Activated CD4-positive, alpha-beta T cell treated with anti-CD3 and anti-CD28 coated beads for 4 hours (primary cell): ENCODE results near the gene PLA2G4C.
A peak's percentile ranks its signal among the peaks of the same experiment; 100 is the strongest.

Source experiments
- DNase-seq, 2 donors: peaks; one replicate each; pipeline ENCODE4 v3.0.0-alpha.2; 2020

PLA2G4C gene, protein sequence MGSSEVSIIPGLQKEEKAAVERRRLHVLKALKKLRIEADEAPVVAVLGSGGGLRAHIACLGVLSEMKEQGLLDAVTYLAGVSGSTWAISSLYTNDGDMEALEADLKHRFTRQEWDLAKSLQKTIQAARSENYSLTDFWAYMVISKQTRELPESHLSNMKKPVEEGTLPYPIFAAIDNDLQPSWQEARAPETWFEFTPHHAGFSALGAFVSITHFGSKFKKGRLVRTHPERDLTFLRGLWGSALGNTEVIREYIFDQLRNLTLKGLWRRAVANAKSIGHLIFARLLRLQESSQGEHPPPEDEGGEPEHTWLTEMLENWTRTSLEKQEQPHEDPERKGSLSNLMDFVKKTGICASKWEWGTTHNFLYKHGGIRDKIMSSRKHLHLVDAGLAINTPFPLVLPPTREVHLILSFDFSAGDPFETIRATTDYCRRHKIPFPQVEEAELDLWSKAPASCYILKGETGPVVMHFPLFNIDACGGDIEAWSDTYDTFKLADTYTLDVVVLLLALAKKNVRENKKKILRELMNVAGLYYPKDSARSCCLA

DNA sequence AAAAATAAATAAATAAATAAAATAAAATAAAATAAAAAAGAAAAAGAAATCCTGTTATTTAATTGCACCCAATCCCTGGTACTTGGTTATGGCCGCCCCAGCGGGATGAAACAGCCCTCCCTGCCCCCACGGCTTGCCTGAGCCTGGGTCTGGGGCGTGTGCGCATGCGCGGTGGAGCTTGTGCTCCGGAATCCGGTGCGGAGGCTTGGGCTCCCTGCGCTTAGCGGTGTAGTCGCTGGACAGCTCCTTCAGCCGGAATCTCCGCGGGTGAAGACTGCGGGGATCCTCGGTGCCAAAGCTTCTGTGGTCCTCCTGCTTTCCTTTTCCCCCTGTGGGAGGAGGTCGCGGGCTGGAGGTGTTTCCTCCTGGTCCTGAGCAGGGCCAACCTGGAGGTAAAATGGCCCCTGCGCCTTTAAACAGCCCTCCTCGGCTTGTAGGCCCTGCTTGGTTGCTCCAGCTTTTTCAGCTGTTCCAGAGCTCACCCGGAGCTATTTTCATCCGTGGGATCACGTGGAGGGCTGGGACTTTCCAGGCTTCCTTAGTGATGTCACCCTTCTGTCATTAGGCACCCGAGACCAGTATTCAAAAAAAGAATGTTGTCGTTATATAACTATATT is at the start of gene PLA2G4C:
TSS of gene PLA2G4C (minus strand) at position 468 of the 617 bp plus-strand sequence. CDS start 4,288 bp downstream, outside the sequence.
- DNase-seq, result peak; percentile 83 to 86

DNA sequence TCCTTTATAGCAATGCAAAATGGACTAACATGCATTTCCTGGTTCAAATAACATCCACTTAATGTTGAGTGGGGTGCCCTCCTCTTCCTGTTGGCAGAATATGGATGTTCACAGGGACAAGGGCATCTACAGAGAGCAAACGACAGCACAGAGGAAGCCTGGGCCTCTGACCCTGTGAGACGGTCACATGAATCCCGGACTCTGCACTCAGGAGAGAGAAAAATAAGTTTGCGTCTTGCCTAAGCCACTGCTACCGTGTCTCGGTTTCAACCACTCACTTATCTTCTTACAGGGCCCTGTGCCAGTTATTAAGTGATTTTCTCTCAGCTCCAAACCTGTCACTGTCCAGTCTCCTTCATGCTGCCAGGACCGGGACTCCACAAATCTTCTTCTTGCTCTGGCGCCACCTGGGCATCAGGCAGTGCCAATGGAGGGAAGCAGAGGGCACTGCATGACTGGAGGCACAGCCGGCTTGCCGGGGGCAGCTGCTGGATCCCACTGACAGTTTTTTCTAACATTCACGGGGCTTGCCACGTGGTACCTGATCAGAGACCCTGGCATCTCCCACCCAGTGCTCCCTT is 47.7 kb upstream of the PLA2G4C start:
- no peak for DNase-seq

DNA sequence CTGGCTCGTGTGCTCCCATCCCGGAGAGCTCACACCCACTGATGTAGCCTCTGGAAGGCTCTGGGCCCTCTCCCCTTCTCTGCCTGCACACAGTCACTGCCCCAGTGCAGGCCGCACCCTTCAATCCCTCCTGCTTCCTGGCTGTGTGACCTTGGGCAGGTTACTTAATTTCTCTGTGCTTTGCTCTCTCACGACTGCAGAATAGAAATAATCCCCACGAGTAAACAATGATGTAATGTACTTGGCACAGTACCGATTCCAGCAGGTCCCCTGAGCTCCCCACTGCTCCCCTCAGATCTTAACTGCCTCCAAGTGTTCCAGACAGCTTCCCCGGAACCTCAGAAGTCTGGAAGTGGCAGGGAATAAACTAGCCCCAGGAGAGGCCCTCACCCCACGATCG is 43.4 kb upstream of the PLA2G4C start:
- no peak for DNase-seq

DNA sequence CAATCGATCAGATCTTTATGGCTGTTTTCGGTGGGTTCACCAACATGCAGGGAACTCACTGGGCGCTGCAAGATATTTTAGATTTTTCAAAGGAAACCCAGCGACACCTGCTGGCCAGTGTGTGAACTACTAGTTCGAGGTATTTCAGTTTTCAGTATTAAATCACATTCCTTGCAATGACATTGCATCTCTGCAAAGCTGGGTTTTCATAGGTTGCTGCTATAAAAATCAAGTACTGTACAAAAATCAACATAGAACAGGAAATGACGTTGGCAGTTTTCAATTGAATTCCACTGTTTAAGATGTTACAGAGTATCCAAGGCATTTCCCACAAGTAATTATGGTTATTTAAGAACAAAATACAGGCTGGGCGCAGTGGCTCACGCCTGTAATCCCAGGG is 41.9 kb upstream of the PLA2G4C start:
- DNase-seq, result peak; percentile 53 to 74

DNA sequence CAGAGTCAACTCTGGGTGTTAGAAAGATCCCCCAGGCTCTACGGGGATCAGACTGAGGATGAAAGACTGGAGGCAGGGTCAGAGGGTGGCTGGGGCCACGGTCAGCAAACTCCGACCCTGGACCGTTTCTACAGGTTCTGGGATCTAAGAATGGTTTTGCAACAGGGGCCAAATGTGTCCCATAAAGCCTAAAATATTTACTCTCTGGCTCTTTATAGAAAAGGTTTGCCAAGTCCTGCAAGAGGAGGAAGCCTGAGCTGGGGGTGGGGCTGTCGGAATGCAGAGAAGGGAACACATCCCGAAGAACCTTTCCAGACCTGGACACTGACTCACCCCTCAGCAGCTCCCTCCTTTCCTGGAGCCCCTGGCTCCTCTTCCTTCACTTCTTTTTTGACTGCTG is 38.8 kb upstream of the PLA2G4C start:
- DNase-seq, result no peak

DNA sequence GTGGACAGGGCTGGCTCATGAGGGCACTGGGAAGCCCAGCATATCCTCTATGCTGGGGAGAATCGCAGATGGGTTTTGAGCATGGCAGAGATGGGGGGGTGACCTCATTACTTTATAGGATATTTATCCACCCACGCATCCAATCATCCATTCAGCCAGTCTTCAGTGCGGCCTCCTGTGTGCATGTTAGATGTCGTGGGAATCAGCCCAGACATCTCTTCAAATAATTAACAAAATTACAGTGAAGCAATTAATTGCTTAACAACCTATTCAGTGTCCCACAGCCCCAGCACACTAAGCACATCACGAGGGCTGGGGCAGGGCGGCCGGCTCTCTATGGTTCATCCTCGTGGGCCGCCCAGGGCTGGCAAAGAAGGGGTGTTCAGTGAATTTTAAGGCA is 38.0 kb upstream of the PLA2G4C start:
- DNase-seq, result no peak

DNA sequence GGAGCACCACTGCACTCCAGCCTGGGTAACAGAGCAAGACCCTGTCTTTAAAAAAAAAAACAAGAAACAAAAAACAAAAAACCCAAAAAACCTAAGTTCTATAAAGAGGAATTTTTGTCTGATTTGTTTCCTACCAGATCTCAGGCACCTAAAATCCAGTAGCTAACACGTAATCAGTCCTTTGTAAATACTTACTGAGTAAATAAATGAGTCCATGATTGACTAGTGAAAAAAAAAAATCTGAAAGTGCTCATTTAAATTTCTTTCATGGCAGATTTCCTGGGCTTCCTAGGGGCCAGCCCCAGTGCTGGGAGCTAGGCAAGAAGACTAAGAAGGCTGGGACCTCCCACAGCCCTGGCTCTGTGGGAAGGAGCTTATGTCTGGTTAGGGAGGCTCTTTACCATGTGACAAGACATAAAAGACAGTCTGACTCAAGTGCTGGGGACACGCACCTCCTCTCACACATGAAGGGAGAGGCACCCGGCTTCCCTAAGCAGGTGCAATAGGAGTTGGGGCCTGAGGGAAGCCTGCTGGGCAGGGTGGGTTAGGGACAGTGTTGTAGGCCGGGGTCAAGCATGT is 37.1 kb upstream of the PLA2G4C start:
- no peak for DNase-seq

DNA sequence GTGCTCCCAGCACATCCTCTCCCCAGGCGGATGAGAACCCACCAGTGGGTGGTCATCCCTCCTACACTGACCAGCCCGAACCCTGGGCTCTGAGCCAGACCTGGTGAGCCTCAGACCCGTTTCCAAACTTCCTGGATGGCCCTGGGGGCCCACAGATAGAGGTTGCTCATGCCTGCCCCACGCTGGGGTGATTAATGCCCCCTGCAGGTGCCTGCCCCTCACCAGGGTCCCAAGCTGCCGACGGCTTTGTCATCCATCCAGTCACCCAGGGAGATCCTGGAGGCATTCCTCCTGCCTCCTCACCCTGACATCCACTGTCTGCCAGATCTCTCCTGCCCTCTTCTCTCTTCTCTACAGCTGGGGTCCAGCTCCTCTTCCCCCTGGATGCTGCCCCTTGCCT is 28.4 kb upstream of the PLA2G4C start:
- DNase-seq, result no peak

DNA sequence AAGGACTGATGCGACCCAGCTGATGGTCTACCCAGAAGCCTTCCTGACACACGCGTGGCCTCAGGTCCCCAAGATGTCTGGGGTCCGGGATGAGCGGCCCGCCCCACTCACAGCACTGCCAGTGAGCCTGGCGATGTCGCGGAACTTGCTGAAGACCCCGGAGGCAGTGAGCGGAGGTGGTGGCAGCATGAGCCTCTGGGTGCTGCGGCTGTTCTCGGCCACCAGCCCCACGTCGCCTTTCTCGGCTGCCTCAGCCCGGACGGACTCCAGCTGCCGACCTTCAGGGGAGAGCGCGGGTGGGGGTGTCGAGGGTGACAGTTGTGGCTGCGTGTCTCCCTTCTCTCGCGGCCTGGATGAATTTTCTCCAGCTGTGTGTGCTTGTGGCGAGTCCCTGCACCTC is 26.8 kb upstream of the PLA2G4C start:
- DNase-seq, result no peak

DNA sequence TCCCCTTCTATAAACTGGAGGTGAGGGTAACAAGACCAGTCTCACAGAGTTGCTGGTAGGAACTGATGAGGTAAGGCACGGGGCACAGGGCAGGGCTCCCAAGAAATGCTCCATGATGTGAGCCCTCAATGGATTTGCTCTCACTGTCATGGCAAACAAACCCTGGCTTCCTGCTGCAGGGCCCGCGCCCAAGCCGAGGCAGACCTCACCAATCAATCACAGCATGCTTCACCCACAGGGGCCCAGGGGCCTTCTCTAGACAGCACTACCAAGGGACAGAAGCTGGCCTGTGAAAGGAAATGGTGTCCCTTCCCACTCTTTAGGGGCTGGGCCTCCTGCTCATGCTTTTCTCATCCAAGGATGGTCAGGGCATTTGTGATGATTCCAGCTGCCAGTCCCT is 25.9 kb upstream of the PLA2G4C start:
- DNase-seq, result no peak

DNA sequence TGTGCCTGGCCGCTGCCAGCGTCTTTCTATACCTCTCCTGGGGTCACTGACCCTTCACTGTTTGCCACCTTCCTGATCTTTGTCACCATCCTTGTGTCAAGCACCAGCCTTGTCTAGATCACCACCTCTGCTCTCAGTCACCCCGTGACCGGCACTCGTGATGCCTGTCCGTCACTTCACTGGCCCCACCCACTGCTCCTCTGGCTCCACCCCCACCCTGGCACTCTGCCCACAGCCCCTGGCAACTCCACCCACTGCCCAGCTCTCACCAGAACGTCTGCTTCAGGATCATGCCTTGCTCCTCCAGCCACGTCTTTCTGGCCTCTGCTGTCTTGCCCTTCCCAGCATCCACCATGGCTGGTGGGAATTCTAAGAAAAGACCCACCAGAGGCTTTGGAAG is 24.8 kb upstream of the PLA2G4C start:
- DNase-seq, result no peak

DNA sequence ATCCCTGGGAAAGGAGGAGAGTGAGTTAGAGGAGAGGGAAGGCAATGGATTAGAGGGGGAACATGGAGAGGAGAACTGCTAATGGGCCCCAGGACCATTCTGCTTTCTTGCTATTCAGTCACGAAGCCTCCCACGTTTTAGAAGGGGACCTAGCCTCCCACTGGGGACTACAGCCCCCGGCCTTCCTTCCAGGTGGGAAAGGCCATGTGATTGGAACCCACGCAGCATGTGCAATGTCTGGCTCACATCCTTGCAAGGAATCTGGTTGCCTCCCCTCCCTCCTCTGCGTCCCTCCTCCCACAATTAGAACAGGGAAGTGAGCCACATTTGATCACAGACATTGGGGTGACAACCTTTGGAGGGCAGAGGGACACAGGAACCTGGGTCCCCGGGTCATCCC is 22.5 kb upstream of the PLA2G4C start:
- no peak for DNase-seq

DNA sequence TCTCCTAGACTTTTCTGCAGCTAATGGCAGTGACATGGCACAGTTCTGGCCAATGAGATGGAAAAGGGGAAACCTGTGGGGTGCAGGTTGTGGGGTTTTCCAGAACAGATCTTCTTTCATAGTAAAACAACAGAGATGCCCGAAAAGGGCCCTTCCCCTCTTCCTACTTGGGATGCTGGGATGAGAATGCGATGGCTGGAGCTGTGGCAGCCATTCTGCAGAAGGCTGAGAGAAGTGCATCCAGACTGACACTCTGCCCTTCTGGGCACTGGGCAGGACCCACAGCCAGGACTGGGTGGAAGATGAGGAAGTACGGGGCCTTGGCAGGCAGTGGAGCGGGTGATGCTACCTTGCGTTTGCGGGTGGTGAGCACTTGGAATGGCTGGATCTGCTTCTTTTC is 16.9 kb upstream of the PLA2G4C start:
- no peak for DNase-seq

DNA sequence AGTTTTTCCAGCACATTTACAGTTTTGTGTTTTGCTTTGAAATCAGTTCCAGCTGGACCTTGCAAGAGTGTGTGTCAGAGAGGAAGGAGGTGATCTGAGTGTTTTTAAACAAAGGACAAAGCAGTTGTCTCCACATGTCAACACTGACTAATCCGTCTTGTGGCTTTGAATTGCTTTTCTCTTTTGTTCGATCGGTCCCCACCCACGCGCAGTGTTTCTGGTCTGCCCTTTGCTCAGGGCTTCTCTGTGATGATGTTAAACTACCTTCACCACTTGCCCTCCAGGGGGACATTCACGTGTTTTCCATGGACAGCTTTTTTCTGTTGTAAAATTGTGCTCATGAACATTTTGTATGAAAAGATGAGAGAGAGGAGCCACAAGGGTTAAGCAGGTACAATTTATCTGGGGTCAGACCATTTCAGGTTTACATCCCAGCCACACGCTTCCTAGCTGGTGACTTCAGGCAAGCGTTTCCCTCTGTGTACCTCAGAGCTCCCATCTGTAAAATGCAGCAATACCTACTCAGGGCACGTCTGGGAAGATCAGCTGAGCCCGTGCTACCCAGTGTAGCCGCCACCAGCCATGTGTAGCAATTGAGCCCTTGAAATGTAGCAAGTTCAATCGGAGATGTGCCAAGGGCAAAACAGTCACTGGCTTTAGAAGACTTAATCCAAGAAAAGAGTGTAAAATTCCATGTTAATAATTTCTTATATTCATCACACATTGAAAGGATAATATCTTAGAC is 13.5 kb upstream of the PLA2G4C start:
- no peak for DNase-seq

DNA sequence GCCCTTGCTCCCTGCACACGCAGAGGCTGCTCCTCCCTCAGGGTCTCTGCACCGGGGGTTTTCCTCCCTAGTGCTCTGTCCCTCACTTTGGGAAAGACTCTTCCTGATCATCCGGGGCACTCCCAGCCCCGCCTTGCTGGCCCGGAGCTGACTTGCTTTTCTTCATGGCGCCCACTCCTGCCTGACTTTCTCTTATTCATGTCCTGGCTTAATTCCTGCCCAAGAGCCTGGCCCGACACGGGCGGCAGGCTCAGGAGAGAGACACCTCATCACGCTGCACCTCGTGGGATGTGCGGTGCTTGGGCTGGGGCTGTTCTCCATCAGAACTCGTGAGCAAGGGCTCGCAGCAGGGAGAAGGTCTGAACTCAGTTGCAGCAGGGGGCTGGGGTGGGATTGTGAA is 11.8 kb upstream of the PLA2G4C start:
- DNase-seq, result no peak

DNA sequence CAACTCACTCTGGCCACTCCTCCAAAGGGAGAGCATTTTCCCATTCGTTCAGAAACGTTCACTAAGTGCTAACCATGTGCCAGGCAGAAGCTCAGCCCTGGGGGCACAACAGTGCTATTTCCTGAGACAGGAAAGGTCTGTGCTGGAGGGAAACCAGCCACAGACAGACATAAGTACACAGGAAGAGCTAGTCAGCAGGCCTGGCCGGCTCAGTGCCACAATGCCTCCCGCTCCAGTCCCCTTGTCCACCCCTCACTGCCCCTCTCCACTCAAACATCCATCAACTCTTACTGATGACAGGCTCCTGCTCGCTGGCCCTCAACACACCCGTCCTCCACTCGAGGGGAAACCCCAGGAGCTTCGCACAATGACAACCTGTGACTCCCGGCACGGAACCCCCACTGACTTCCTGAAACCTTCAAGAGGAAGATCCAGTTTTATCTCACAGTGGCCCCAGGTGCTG is 11.3 kb upstream of the PLA2G4C start:
- no peak for DNase-seq

DNA sequence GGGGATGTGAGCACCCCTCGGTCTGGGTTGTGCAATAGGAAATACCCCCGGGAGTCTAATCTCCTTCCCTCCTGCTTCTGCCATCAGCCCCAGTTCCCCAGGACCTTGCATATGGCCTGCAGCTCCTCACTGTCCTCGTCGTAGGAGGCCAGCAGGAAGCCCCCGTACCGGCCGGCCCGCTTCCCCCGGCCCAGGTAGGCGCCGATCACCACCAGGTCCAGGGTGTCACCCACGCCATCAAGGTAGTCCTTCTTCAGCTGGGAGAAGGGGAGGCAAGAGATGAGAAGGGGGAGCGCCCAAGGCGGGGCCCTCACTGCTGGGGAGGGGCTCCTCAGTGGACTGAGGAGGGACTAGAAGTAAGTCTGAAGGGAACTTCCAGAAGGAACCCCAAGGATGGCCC is 10.4 kb upstream of the PLA2G4C start:
- no peak for DNase-seq

DNA sequence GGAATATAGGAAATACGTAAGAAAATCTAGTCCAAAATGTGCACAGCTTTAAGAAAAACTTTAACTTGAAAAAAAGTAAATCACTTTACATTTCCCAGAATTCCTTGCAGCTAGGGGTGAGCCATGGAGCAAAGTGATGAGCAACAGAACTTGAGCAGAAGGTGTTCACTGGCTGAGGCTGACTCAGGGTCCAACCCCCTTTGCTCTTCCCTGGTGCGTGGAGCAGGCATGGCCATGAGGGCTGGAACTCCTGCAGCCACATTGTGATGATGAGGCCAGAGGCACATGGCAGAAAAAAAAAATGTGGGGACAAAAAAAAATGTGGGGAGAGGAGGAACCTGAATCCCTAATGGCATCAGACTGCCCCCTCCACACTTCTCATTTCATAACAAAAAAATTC is 9.9 kb upstream of the PLA2G4C start:
- DNase-seq, result no peak

DNA sequence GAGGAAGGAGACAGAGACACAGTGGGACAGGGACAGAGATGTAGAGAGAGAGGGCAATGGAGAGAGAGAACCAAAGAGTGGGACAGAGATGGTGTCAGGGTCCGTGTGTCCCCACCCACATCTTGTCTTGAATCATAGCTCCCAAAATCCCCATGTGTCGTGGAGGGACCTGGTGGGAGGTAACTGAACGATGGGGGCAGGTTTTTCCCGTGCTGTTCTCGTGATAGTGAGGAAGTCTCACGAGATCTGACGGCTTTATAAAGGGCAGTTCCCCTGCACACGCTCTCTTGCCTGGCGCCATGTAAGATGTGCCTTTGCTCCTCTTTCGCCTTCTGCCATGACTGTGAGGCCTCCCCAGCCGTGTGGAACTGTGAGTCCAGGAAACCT is 7.5 kb upstream of the PLA2G4C start:
- DNase-seq, result no peak

DNA sequence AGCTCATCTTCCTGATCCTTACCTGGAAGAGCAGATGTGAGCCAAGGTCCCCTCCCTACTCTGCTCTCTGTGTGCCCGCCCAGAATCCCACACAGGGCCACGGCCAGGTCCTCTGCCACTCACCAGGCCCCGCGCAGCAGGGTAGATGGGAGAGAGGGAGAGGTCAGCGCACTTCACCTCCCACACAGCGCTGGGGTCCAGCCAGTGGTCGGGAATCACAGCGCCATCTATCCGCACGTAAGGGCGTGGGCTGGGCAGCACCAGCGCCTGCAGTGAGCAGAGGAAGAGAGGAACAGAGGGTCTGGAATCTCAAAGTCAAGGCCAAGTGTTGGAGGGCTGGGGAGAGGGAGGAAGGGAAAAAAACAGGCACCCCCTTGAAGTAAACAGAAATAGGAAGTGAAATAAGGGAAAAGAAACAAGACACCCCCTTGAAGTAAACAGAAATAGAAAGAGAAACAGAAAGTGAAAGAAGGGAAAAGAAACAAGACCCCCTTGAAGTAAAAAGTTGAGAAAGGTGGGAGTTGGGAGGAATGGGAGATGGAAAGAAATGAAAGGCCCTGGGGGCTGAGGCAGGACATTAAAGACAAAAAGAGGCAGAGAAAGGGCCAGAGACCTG is 7.0 kb upstream of the PLA2G4C start:
- DNase-seq, result no peak

DNA sequence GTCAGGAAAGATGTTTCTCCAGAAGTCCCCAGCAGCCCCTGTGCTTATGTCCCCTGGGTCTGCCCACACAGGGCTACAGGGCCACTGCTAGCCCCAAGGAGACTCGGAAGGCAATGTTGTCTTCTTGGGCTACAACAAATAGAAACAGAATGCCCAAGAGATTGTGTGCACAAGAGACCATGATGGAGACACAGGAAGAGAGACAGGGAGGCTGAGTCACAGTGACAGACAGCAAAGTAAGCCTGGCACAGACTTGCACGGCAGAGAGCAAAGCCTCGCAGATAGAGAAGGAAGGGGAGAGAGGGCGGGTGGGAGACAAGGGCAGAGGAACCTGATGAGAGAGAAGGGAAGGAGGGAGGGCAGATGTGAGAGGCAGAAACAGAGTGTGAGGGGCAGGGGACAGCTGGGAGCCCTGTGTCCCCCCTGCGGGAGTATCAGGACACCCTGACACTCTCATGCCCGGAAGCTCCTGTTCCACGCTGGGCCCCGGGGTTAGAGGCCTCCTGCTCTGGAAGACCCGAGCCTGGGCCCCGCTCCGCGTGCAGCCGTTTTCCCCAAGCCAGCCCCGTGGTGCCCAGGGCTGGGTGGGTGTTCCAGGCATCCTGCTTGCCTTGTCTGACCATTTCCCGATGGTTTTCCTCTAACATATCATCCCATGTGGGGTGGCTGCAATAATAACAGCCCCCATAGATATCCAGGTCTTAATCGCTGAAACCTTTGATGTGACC is 2.7 kb upstream of the PLA2G4C start:
- DNase-seq, result no peak

DNA sequence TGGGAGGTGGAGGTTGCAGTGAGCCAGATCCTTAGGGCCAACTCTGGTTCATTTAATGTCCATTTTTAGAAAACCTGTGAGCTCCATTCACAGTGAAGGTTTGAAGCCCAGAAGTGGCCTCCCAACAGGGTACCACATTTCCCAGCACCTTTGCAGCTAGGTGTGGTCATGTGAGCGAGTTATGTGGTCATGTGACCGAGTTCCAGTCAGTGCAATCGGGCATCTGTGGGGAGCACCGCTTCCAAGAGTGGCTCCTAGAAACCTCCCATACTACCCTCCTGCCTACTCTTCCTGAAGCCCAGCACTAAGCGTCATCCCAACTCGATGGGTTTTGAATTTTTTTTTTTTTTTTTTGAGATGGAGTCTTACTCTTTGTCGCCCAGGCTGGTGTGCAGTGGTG is 663 bp upstream of the PLA2G4C start:
- no peak for DNase-seq
